Islet of Langerhans (tissue), 1 donor: ENCODE data around the gene WNT5B.

Experiments
- FAIRE-seq: peaks from one replicate; lab custom pipeline; 2011; peaks lifted over from hg19 to GRCh38; lab: Jason Lieb, UNC

Gene WNT5B

DNA sequence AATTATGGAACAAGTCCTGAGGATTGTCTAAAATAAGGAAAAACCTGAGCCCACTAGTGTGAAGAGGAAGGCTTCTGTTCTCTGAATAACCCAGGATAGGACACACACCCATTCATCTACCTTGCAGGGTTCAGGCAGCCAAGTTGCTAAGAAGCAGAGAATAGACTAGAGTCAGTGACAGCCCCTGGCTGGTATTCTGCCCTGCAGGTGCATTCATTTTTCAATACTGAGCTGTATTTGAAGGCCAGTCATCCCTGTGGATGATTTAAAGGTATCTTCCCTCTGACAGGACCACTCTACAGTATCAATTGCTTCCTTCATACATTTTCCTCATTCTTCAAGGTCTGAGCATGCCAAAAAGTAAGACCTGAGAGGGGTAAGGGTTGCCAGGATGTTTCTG is 22.9 kb downstream of the WNT5B start:
- no peak for FAIRE-seq

DNA sequence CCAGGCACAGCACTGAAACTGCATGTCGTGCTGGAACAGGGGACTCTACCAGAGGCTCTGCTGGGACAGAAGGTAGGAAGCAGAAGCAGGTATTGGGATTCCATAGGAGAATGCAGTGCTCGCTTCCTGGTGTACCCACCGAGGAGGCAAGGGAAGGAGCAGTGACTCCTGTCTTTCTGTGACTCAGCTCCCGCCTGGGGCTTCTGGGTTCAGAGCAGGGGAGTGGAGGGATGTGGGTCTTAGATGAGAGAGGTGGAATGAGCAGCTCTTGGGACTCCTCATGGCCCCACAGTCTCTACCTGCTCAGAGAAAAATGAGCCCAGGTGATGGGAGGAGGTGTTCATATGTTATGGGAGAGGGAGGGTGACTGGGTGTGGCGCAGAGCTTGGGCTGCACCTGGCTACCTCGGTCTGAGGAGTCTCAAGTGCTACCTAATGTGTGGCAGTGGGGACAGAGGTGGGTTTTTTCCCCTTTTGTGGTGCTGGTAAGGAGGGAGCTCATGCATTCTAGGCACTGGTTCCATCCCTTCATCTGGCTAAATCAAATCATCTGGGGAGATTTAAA is 26.3 kb downstream of the WNT5B start:
- no peak for FAIRE-seq

DNA sequence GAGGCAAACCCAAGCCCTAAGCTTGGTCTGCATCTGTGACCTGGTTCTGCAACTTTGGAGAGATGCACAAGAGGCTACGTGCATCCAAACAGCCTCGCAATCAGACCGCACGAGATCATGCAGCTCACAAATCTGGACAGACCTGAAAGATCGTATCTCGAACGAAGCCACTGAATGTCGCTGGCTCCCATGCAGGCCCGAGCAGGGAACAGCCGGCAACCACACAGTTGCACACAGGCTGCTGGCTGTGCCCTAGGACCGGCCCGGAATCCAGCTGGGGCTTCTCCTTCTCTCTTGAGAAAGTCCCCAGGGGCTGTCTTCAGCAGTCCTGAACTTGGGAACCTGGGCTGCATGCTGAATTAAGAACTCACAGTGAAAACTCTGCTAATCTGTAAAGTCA is 27.9 kb downstream of the WNT5B start:
- no peak for FAIRE-seq

DNA sequence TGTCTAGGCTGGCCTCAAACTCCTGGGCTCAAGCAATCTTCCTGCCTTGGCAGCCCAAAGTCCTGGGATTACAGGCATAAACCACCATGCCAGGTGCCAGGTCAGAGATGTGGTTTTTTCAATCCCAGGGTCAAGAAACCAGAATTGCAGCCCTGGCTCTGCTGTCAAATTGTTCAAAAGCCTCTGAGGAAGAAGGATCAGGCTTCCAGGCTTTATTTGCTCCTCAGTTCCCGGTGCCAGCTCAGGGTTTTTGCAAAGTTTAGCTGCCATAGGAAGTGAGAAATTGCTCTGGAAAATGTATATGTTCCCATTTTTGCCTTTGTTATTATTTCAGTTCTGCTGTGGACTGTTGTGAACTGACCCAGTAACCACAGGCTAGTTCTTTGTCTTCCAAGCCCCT is 28.7 kb downstream of the WNT5B start:
- FAIRE-seq, result no peak

DNA sequence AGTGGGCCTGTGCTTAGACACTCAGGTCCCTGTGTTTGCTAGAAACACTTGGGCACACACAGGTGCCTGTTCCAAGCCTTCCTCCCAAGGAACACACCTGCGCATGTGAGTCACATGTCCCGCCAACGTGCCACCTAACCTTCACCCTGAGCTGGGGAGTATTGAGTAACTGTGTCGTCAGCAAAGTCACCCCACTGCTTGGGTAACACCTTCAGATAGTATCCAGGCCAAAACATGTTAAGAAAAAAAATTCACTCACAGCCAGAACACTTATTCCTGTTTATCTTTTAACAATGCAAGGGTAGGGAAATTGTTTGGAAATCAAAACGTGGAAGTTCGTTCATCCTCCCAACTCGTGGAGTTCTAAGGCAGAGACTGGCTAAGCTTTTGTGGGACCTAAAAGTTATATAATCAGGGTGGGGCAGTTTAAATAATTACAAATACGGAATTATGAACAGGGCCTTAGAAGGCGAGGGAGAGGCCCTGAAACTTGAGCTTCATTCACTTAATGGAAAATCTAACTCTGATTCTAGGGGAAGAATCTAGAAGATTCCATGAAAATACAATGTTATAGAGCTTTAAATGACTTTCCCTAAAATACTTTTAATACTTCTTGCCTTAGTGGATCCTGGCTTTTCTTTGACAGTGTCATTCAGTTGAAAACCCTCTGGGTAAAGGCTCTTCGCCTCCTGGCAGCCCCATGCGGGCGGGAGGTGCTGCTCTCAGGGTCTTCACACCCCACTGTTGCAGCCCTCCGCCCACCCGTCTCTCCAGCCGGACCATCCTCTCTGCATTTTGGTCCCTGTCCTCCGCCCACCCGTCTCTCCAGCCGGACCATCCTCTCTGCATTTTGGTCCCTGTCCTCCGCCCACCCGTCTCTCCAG is 31.5 kb downstream of the WNT5B start:
- FAIRE-seq, result no peak

DNA sequence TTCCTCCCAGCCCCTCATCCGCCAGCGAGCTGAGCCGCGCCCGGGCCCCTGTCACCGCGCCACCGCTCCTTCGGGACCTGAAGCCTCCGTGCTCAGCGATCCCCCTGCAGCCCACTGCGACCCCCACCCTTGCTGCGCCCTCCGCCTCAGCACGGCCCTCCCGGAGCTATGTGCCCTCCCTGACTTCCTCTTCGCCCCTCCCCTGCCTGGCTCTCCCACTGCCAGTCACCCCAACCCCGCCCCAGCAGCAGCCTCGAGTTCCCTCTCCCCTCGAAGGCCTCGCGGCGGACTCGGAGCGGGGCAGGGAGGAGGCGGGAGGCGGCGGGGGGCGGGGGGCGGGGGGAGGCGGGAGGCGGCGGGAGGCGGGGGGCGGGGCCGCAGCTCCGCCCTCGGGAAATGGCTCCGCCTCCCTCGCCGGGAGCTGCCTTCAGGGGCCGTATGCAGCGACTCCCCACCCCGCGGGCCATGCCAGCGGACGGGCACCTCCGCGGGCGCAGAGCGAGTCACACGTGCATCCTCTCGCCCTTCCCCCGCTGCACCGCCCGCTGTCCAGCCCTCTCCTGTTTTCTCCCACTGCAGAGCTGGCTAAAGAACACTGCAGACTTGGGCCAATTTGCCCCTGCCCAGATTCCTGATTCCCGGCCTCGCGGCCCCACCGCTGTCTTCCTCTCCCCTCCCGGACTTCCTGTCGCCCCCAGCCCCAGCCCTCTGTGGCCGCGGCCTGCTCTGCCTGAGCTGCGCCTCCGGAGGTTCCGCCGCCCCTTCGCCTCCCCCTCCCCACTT is 32.7 kb downstream of the WNT5B start:
- no peak for FAIRE-seq

DNA sequence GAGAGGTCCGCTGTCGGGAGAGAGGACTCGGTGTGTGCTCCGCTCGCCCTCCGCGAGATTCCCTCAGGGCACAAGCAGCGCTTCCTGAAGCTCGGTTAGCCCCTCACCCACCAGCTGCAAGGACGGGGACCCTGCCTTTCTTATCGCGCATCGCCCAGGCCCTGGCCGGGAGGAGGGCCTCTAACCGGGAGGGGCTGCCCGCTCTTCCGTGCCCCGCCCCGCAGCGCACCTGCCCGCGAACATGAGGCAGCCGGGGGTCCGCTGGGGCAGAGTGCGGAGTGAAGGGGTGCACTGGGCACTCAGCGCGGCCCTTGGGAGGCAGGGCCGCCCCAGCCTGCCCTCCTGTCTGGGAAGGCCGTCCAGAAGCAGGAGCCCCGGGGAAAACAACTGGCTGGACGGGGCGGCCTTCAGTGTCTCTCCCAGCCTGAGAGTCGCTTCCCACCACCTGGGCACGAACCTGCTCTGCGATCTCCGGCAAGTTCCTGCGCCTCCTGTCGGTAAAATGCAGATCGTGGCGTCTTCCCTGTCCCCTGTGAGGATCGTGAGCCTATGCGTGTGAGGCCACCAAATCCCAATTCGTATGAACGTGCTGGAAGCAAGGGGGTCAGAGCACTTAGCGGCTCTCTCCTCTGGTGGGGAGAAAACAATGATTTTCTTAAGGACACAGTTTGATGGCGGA is 33.9 kb downstream of the WNT5B start:
- no peak for FAIRE-seq

DNA sequence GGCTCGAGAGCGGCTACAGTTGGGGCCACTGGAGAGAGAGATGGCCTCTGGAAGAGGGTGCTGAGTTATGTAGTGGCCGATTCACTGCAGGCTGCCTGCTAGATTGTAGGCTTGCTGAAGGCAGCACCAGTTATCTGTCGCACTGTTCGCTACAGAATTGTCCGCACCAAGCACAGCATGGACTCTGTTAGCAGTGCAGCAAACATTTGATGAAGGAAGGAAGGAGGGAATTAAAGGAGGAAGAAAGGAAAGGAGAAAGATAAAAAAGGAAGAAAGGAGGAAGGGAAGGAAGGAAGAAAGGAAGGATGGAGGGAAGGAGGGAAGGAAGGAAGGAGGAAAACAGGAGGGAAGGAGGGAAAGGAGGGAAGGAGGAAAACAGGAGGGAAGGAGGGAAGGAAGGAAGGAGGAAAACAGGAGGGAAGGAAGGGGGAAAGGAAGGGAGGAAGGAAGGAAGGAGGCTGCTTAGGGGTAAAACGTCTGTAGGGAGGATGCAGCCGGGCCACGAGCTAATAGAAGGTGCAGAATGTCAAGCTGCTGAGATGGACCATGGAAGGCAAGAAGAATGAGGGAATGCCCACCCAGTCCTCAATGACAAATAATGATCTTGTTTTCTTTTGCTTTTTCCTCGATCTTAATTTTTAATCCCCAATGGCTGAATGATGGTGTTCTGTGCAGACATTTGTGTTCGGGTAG is 34.6 kb downstream of the WNT5B start:
- no peak for FAIRE-seq

DNA sequence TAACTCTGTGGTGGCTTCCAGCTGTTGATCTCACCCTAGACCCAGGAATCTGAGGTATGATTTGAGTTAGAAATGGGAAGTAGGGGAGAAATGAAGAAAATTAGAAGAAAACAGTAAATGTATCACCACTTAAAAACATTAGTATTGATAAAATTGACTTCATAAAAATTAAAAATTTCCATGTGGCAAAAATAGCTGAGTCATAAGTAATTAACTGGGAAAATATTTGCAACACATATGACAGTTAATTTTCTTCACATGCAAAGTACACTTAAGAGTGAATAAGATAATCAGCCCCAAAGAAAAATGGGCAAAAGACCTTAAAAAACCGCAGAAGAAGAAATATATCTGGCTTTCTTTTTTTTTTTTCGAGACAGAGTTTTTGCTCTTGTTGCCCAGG is 36.3 kb downstream of the WNT5B start:
- no peak for FAIRE-seq

DNA sequence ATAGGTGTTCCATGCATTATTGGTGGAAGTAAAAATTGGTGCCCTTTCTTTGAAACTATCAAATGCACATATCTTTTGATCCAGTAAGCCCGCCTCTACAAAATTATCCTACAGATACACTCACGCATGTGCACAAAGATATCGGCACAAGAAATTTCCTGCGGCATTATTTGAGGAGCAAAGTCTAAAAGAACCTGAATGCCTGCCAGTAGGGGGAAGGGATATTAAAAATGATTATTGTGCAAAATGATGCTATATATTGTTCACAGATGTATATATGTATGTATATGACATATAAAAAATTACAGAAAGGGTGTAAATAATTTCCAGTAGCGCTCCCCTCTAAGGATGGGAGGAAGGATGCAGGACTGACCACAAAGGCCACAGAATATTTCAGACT is 37.2 kb downstream of the WNT5B start:
- no peak for FAIRE-seq

DNA sequence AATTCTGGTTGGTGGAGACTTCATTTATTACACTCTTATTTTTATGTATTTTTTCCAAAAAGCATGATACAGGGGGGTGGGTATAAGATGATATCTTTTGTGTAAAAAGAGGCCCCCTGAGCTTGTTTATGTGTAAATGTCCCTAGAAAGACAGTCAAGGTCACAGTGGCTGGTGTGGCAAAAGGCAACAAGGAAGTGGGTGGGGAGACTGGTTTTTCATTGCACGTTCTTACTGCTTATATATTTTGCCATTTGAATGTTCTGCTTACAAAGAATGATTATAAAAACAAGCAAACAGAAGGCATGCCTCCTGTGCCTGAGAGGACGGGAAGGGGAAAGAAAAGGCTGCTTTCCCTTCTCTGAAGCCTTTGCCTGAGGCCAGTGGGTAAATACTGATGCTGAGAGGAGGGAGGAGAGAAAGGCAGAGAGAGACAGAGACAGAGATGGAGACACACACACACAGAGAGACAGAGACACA is 37.7 kb downstream of the WNT5B start:
- no peak for FAIRE-seq

DNA sequence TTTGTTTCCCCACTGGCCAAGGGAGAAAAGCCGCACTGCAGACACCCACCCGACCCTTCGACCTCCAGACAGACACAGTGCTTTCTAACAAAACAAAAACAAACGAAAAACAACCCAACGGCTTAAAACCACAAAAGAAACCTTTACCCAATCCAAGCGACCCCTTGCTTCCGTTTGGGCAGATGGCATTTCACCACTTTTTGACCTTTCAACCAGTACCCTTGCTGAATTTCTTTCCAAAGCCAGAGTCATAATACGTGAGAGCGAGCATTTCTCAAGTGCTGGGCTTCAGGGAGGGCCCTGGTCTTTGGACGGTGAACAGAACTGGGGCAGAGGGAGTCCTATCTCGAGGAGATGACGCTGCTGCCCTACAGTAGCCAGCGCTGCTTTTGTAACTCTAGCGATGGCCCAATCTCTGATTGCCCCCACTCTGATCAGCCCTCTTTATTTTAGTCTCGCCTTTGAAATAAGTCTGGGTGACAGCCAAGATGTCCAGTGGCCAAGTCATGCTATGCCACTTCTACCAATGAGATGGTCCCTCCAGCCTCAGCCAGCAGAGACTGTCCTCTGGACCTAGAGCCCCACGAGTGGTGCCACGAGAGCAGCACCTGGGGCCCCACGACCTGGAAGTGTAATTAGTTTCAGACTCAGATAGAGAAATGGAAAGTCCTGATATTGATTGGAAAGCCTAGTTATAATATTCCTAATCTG is 40.0 kb downstream of the WNT5B start:
- no peak for FAIRE-seq

DNA sequence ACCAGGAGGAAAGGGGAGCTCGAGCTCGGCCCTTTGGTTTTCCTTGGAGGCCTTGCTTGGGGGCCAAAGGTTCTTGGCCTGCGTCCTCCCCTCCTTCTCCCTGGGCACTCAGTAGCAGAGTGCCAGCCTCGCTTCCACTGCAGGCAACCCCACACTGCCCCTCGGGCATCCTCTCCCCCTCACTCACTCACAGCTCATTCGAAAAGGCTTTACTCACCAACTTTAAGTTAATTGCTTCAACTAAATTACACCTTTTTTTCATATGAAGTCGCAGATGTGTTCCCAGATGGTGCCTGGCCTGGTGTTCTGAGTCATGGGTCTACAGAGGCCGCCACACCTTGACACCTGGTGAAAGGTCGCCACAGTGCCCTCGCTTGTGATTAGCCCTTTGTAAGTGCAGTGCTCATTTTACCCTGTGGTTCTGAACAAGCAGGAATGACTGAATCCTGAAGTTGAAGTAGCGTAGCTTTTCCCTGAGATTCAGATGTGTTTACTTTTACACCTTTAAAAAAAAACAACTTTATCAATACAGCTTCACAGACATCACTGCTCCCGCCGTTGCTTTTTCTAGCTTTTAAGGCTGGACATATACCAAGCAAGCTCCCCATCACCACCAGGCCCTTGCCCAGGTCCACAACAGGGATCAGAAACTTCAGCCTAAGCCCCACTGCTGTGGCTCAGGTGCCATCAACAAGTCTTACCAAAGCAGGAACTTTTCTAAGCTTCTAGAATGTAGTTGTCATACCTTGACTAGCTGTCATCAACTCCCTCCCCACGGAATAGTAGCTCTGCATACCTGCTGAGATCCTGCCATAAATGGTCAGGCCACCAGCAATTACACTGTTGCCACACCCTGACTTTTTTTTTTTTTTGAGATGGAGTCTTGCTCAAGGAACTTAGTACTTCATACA is 41.6 kb downstream of the WNT5B start:
- FAIRE-seq, result no peak

DNA sequence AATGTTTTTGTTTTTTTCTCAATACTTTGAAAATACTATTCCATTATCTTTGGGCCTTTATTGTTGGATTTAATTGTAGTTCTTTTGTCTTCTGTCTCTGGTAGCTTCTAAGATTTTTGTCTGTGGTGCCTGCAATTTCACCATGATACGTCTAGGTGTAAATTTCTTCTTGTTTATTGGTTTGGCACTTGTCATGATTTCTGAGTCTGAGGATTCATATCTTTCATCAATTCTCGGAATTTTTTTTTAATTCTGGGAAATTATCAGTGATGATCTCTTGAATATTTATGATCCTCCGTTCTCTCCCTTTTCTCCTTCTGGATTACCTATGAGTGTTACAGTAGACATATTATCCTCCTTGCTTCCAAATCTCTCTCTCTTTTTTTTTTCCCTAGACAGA is 47.0 kb downstream of the WNT5B start:
- FAIRE-seq, result no peak

DNA sequence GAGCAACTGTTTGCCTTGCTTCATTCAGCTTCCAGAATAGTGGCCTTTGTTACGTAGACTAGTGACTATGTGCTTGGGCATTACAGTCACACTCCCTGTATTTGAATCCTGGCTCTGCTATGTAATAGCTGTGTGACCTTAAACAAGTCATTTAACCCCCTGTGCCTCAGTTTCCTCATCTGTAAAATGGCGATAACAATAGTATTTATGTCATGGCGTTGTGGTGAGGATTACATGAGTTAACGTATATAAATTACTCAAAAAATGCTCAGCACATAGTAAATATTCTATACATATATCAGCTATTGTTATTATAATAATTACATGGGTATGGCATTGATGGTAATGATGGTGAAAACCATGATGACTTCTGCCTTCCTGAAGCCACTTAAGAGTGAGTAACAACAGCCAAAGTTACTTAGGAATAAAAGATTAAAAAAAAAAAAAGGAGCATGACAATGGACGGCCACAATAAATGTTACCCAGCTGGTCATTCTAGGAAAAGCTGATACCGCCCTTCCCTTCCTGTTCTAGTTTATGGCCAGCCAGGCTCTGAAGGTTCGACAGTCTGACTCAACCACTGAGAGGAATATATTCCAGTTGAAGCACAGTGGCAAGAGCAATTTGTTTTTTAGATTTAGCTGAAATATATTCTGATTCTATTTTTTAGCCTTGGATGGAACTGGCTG is 51.9 kb downstream of the WNT5B start:
- no peak for FAIRE-seq

DNA sequence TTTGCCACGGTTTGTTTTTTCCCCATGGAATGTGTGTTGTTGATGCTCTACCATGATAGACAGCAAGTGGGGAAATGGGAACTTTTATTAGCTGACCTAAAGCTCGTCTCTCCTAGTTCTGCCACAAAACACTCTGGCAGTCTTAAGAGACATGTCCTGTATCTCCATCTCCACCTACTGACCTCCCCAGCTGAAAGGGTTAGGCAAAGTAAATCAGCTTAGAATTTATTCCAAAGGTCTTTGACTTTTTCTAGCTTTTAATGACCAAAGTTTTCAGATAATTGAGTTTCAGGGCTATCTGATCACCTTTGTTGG is 52.4 kb downstream of the WNT5B start:
- no peak for FAIRE-seq

DNA sequence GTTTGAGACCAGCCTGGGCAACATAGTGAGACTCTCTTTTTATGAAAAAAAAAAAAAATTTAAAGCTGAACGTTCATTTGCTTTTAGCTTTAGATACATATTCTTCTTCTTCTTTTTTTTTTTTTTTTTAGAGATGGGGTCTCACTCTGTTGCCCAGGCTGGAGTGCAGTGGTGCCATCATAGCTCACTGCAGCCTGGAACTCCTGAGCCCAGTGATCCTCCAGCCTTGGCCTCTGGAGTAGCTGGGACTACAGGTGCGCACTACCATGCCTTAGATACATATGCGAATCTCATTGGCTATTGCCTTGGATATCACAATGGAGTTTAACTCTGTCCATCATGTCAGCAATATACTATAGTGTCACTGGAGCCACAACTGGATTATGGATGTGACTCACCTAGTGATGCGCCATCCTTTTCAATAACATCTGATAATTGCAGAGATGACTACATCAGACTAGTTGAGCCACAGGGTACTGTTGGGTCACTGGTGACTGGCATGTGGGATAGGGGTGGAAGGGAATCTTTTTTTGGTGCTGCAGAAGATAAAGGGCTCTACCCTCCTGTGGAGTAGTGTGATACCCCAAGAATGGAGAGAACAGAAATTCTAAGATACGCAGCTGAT is 59.2 kb downstream of the WNT5B start:
- FAIRE-seq, result no peak

DNA sequence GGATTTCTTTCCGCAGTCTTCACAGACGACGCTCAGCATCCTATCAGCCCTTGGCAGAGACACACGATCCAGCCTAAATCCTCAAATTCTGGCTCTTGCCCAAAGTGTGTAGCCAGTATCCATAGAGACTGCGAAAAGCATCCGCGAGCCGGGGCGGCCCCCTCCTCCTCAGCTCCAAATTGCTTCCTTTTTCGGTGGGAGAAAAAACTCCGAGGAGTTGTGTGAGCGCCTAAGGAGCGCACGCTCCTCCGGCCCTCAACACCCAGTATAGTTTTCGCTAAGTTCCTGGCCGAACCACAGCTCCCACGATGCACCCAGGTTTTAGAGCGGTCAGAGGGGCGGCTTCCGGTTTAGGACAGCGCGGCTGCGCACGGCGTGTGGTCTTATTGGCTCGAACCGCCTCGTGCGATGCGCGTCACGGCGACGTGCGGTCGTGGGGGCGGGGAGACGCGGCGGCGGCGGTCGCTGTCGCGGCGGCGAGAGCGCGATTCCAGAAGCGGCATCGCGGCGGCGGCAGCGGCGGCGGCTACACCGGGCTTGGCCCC is 61.6 kb downstream of the WNT5B start, which contains the start of gene ADIPOR2:
Gene ADIPOR2, plus strand, starts transcription at position 493 of the 545 bp plus-strand sequence. CDS start 63,274 bp downstream, outside the sequence.
- no peak for FAIRE-seq
